Sigmoid colon (tissue), 7 donors: ENCODE results near the gene INTS3. TPM values are rescaled to one million over a fixed set of nuclear protein-coding genes. Genes with fewer than 3 reads are reported as not detected.
A peak's percentile ranks its signal among the peaks of the same experiment; 100 is the strongest.

Experiments used
- DNase-seq: peaks from one replicate; pipeline ENCODE4 v3.0.0-alpha.2; 2019
- H3K27ac ChIP-seq, 4 donors: fragments of 200-600 bp; sonication (generic); one replicate each; pipeline ENCODE4 v1.5.1; 2016 to 2019; ENCODE audit warnings: mild to moderate bottlenecking in 1 of 4
- H3K27me3 ChIP-seq, 3 donors: fragments of 200-600 bp; sonication (generic); one replicate each; pipeline ENCODE4 v1.5.1; 2019; ENCODE audit warnings: mild to moderate bottlenecking in 1 of 3
- H3K36me3 ChIP-seq, 4 donors: fragments of 200-600 bp; sonication (generic); one replicate each; pipeline ENCODE4 v1.5.1; 2016 to 2019
- H3K4me1 ChIP-seq, 4 donors: fragments of 200-600 bp; sonication (generic); one replicate each; pipeline ENCODE4 v1.5.1; 2017 to 2019
- H3K4me3 ChIP-seq, 4 donors: fragments of 200-600 bp; sonication (generic); one replicate each; pipeline ENCODE4 v1.5.1; 2017 to 2019; ENCODE audit warnings: mild to moderate bottlenecking in 2 of 4, moderate library complexity in 1 of 4
- H3K9me3 ChIP-seq, 4 donors: fragments of 200-600 bp in 3 of 4; sonication (generic) in 3 of 4; one replicate each; pipeline versions ENCODE4 v1.5.1 to v1.6.1; 2013 to 2019
- EP300 ChIP-seq, 4 donors: sonication (generic); formaldehyde crosslinking; IDR thresholded peaks; one replicate each; pipeline ENCODE4 v1.6.1; 2017; ENCODE audit warnings: antibody characterized with exemption in 4 of 4
- POLR2A ChIP-seq, 2 donors: fragments of 450-650 bp; IDR thresholded peaks; one replicate each; pipeline ENCODE4 v1.6.1; 2016; ENCODE audit warnings: antibody characterized with exemption in 2 of 2, mild to moderate bottlenecking in 2 of 2, moderate library complexity in 2 of 2
- POLR2AphosphoS5 ChIP-seq, 4 donors: sonication (generic); formaldehyde crosslinking; IDR thresholded peaks; one replicate each; pipeline ENCODE4 v1.6.1; 2017; ENCODE audit warnings: antibody characterized with exemption in 4 of 4
- WGBS, 2 donors: extraction: QIAGEN DNeasy Blood & Tissue Kit; methylation state at CpG; one replicate each; pipeline ENCODE4 v1.1.7; 2013; 5-methylcytosine and 5-hydroxymethylcytosine counted together
- intact Hi-C: fragments of 100-400 bp; cut with DNase I; formaldehyde crosslinking; loops from one replicate; pipeline ENCODE4 v1.15.1; 2023
- polyA plus RNA-seq, 3 donors: library from polyadenylated mRNA; stranded (reverse); fragments of 200-250 nt; gene quantifications; one replicate each; pipeline ENCODE4 v1.2.3, GENCODE V29; 2013
- total RNA-seq, 4 donors: library from RNA; depleted of rRNA; stranded (reverse); fragments of >200 nt; gene quantifications; one replicate each; pipeline ENCODE4 v1.1.0, GENCODE V29; 2016
- TF ChIP-seq, protein P1 (sequence below), 4 experiments: fragments of 450-650 bp in 3 of 4; fragments of 200-600 bp in 1 of 4; IDR thresholded peaks; one replicate each; pipeline ENCODE4 v1.5.1; 2016 to 2019; ENCODE audit warnings: antibody characterized with exemption in 4 of 4, mild to moderate bottlenecking in 3 of 4, moderate library complexity in 2 of 4
- donor health status: healthy with polysubstance abuse.
- donor health status: Bipolar disorder and iron deficiency.
- donor health status: healthy.

Gene INTS3
- total and polyA plus RNA-seq, 7 donors: 5.4 to 53.7 (median 31.4) TPM

DNA sequence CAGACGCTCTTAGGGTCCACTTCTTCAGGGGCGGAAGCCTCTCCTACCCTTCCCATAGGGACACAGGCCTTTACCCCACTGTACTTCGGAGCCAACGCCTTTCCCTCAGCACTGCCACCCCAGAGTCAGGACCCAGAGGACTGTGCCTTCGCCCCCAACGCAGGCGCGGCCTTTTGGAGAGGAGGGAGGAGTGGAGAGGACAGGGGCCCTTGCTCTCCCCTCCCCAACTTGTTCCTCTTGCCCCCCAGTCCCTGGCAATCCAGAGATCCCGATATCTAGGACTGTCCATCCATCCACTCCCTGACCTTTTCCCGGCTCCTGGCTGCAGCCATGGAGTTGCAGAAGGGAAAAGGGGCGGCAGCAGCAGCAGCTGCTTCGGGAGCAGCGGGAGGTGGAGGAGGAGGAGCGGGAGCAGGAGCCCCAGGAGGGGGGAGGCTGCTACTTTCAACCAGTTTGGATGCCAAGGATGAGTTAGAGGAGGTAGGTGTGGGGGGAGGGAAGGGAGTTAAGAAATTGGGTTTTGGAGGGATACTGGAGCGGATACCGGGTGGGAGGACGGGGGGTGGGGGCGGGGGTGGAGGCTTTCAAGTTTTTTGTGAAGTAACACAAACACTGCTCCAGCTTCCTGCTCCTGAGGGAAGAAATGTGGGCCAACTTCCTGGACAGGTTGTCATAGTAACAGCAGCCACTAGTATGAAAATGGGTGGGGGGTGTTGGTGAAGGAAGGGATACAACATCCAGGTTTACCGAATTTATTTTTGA, 636 bp downstream of the INTS3 start:
- peak overlapping the region; percentile 94 to 100 (median 98) for H3K27ac ChIP-seq
- TF ChIP-seq POLR2AphosphoS5 (IDR thresholded peaks at IDR 0.05): no peak
- no peak for TF ChIP-seq EP300 (IDR thresholded peaks at IDR 0.05)
- TF ChIP-seq POLR2A (IDR thresholded peaks at IDR 0.05): no peak
- TF ChIP-seq, protein P1, sequence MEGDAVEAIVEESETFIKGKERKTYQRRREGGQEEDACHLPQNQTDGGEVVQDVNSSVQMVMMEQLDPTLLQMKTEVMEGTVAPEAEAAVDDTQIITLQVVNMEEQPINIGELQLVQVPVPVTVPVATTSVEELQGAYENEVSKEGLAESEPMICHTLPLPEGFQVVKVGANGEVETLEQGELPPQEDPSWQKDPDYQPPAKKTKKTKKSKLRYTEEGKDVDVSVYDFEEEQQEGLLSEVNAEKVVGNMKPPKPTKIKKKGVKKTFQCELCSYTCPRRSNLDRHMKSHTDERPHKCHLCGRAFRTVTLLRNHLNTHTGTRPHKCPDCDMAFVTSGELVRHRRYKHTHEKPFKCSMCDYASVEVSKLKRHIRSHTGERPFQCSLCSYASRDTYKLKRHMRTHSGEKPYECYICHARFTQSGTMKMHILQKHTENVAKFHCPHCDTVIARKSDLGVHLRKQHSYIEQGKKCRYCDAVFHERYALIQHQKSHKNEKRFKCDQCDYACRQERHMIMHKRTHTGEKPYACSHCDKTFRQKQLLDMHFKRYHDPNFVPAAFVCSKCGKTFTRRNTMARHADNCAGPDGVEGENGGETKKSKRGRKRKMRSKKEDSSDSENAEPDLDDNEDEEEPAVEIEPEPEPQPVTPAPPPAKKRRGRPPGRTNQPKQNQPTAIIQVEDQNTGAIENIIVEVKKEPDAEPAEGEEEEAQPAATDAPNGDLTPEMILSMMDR (IDR thresholded peaks at IDR 0.05): no peak
- DNase-seq: peak; percentile 86
- peaks cover 0 to 4% (median 0%) of the 10 kb centered on the region in 4 donors for H3K36me3 ChIP-seq
- peak overlapping the region; percentile 70 to 93 (median 86) for H3K4me3 ChIP-seq
- WGBS, 2 donors: 0 to 2% methylated on average over 19 of the region's 19 CpGs
- H3K9me3 ChIP-seq: no peaks in the 10 kb centered on the region
- intact Hi-C loops: loop anchor here (2.0 to 5.0 kb wide), 2 partner anchors 58 to 156 kb away; partner anchors contain the start of gene ILF2
- H3K27me3 ChIP-seq: no peaks in the 10 kb centered on the region
- peaks cover 0 to 29% (median 22%) of the 10 kb centered on the region in 4 donors for H3K4me1 ChIP-seq

DNA sequence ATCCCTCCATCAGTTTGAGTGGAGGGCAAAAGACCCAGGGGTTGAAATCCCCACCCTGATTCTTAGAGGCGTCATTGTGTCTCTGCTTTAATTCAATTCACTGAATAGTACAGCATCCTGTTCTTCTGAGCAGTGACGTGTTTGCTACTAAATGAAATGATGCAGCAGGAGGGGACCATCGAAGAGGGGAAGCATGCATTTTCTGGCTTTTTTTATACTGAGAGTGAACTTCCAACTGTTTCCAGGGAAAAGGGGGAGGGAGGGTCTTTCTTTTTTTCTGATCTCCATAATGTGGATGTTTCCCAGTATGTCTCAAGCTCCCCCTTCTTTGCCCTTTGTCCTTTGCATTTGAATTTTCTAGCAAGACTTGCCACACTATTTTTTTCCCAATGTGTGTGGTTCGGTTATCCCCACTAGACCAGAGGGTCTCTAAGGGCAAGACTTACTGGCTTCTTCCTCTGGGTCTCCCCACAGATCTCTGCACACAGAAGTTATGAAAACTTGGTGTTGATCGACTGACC, 2.7 kb downstream of the INTS3 start:
- H3K4me1 ChIP-seq: peaks cover 0 to 43% (median 33%) of the 10 kb centered on the region in 4 donors
- H3K36me3 ChIP-seq: peaks cover 0 to 4% (median 0%) of the 10 kb centered on the region in 4 donors
- TF ChIP-seq POLR2AphosphoS5 (IDR thresholded peaks at IDR 0.05) (no peak), POLR2A (IDR thresholded peaks at IDR 0.05) (no peak), EP300 (IDR thresholded peaks at IDR 0.05) (no peak)
- TF ChIP-seq, protein P1 (IDR thresholded peaks at IDR 0.05): no peak
- 73 to 77% methylated on average over 5 of the region's 5 CpGs for WGBS, 2 donors
- peak overlapping the region in 3 of 4 donors; percentile 94 to 99 (median 98) for H3K27ac ChIP-seq
- no peaks in the 10 kb centered on the region for H3K9me3 ChIP-seq
- no peak for DNase-seq
- no peak overlapping the region for H3K4me3 ChIP-seq
- H3K27me3 ChIP-seq: no peaks in the 10 kb centered on the region
- intact Hi-C loops: no loop called here

DNA sequence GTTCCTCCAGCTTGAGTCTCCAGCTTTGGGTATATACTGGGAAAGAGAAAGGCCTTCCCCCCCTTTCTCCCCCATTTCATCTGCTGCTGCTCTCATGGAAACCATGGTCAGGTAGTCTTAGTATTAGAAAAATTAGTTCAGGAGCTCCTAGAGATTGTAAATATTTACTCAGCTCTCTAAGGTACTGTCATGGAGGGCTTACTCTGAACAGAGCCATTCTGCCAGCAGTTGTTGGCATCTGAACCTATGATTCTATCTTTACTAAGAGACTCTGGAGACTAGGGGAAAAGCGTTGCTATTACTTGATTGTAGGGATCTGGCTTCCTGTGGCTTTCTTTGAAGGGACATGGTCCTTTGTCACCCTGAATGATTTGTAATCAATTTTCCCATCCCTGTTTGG, 6.1 kb downstream of the INTS3 start:
- TF ChIP-seq EP300 (IDR thresholded peaks at IDR 0.05): no peak
- no peak for TF ChIP-seq POLR2A (IDR thresholded peaks at IDR 0.05)
- TF ChIP-seq, protein P1 (IDR thresholded peaks at IDR 0.05): no peak
- no peak for TF ChIP-seq POLR2AphosphoS5 (IDR thresholded peaks at IDR 0.05)
- Histone ChIP-seq H3K27me3 (no peaks in the 10 kb centered on the region), H3K36me3 (peaks cover 0 to 6% (median 0%) of the 10 kb centered on the region in 4 donors), H3K4me1 (peaks cover 0 to 36% (median 26%) of the 10 kb centered on the region in 4 donors), H3K9me3 (no peaks in the 10 kb centered on the region), H3K4me3 (no peak overlapping the region), H3K27ac (peak overlapping the region in 3 of 4 donors; percentile 33 to 53 (median 53))
- 83 to 85% methylated on average over 1 of the region's 1 CpG for WGBS, 2 donors
- intact Hi-C loops: no loop called here
- no peak for DNase-seq

DNA sequence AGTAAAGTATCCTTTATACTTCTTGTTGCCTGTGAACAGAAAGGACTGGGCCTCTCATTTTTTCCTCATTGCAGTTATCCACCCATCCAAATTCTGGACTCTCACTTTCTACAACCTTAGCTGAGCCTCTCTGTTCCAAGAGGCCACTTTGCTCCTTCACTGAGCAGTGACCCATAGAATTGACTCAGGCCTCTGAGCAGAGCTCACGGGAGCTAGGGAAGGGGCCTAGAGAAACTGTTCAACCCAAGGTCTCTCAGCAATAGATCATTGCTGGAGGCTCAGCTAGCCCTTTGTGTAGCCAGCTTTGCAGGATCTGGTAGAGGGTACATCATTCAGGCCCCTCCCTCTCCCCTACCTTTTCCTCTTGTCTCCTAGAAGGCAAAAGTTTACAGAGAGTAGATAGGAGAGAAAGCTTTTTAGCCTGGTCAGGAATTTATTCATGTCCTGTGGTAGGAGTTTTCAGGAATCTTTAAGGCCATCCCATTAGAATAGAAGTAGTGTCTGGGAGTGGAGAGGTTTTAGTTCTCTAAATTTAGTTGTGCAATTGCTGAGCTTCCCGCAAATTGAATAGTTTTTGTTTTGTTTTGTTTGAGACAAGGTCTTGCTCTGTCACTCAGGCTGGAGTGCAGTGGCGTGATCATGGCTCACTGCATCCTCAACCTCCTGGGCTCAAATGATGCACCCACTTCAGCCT, 6.7 kb downstream of the INTS3 start:
- peak overlapping the region in 3 of 4 donors; percentile 33 to 53 (median 53) for H3K27ac ChIP-seq
- DNase-seq: no peak
- no peaks in the 10 kb centered on the region for H3K9me3 ChIP-seq
- H3K27me3 ChIP-seq: no peaks in the 10 kb centered on the region
- TF ChIP-seq POLR2A (IDR thresholded peaks at IDR 0.05): no peak
- no peak for TF ChIP-seq POLR2AphosphoS5 (IDR thresholded peaks at IDR 0.05)
- TF ChIP-seq EP300 (IDR thresholded peaks at IDR 0.05): no peak
- TF ChIP-seq, protein P1 (IDR thresholded peaks at IDR 0.05): no peak
- H3K36me3 ChIP-seq: peaks cover 0 to 12% (median 0%) of the 10 kb centered on the region in 4 donors
- no peak overlapping the region for H3K4me3 ChIP-seq
- intact Hi-C loops: no loop called here
- peaks cover 0 to 30% (median 20%) of the 10 kb centered on the region in 4 donors for H3K4me1 ChIP-seq
- WGBS, 2 donors: 86 to 91% methylated on average over 3 of the region's 3 CpGs
